ENCODE measurements around the gene FLT3LG. TPM values are rescaled to one million over a fixed set of nuclear protein-coding genes. Genes with fewer than 3 reads are reported as not detected.

The FLT3LG gene
- total RNA-seq, 1 experiment from 2014 or later: 0.18 TPM

DNA sequence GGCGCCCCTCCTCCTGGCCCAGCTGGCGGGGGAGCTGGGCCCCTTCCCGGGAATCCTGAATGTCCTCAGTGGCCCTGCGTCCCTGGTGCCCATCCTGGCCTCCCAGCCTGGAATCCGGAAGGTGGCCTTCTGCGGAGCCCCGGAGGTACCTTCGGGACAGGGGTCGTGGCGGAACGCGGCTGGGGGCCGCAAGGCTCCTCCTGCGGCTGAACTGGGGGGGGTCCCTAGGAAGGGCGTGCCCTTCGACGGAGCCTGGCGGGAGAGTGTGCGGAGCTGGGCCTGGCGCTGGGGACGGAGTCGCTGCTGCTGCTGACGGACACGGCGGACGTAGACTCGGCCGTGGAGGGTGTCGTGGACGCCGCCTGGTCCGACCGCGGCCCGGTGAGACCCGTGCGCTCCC is 12.4 kb upstream of the FLT3LG start:
- ChIA-PET CTCF (no interaction called here), POLR2A (ENCODE audit: unreplicated experiment) (no interaction called here)
- Histone ChIP-seq H3K9ac (ENCODE audit: low read length) (no peak overlapping the region), H3K9me2 (replicated peaks; ENCODE audit: low read length) (no peaks in the 10 kb centered on the region), H3K36me3 (ENCODE audit: low read depth, low read length) (no peaks in the 10 kb centered on the region), H3K4me1 (ENCODE audit: insufficient read depth, low read length) (no peaks in the 10 kb centered on the region), H3K9me3 (ENCODE audit: low read length) (no peaks in the 10 kb centered on the region), H3K27me3 (ENCODE audit: low read length) (no peaks in the 10 kb centered on the region), H3F3A (ENCODE audit: low read length, unreplicated experiment) (no peaks in the 10 kb centered on the region), H4K20me1 (ENCODE audit: low read length) (no peaks in the 10 kb centered on the region), H3K27ac (ENCODE audit: low read length) (no peak overlapping the region), H3K4me2 (ENCODE audit: low read length) (no peak overlapping the region), H3K4me3 (ENCODE audit: low read length) (no peak overlapping the region), H2AFZ (ENCODE audit: low read length) (no peak overlapping the region), H3K79me2 (ENCODE audit: low read length) (no peaks in the 10 kb centered on the region)
- DNase-seq: no peak
- intact Hi-C loops (cut with micrococcal nuclease): no loop called here
- ATAC-seq: no peak
- TF ChIP-seq CTCF (conservative IDR thresholded peaks at IDR 0.05; ENCODE audit: low read depth, low read length) (no peak), EZH2phosphoT487 (IDR thresholded peaks at IDR 0.05; ENCODE audit: borderline replicate concordance, low read length) (no peak), EZH2 (IDR thresholded peaks at IDR 0.05; ENCODE audit: low read length, unreplicated experiment) (no peak)
- BruUV-seq (replicated peaks): no TSS peak

DNA sequence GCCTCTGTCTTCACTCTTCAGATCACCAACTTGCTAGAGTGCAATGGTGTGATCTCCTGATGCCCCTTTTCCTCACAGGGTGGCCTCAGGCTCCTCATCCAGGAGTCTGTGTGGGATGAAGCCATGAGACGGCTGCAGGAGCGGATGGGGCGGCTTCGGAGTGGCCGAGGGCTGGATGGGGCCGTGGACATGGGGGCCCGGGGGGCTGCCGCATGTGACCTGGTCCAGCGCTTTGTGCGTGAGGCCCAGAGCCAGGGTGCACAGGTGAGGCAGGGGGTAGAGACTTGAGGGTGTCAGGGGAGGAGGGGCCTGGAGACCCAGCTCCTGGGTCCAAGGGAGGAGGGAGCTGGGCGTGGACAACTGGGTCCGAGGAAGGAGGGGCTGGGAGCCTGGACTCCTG is 11.5 kb upstream of the FLT3LG start:
- H2AFZ ChIP-seq (ENCODE audit: low read length): no peak overlapping the region
- H3K4me1 ChIP-seq (ENCODE audit: insufficient read depth, low read length): no peaks in the 10 kb centered on the region
- no peak overlapping the region for H3K4me3 ChIP-seq (ENCODE audit: low read length)
- no peaks in the 10 kb centered on the region for H4K20me1 ChIP-seq (ENCODE audit: low read length)
- BruUV-seq (replicated peaks): no TSS peak
- TF ChIP-seq CTCF (conservative IDR thresholded peaks at IDR 0.05; ENCODE audit: low read depth, low read length): no peak
- no peak for TF ChIP-seq EZH2 (IDR thresholded peaks at IDR 0.05; ENCODE audit: low read length, unreplicated experiment)
- TF ChIP-seq EZH2phosphoT487 (IDR thresholded peaks at IDR 0.05; ENCODE audit: borderline replicate concordance, low read length): no peak
- no peak for DNase-seq
- H3K36me3 ChIP-seq (ENCODE audit: low read depth, low read length): no peaks in the 10 kb centered on the region
- POLR2A ChIA-PET (ENCODE audit: unreplicated experiment): no interaction called here
- CTCF ChIA-PET: no interaction called here
- no peak overlapping the region for H3K9ac ChIP-seq (ENCODE audit: low read length)
- H3K4me2 ChIP-seq (ENCODE audit: low read length): no peak overlapping the region
- no peaks in the 10 kb centered on the region for H3K9me2 ChIP-seq (replicated peaks; ENCODE audit: low read length)
- H3K79me2 ChIP-seq (ENCODE audit: low read length): no peaks in the 10 kb centered on the region
- H3F3A ChIP-seq (ENCODE audit: low read length, unreplicated experiment): no peaks in the 10 kb centered on the region
- no peak overlapping the region for H3K27ac ChIP-seq (ENCODE audit: low read length)
- no peaks in the 10 kb centered on the region for H3K9me3 ChIP-seq (ENCODE audit: low read length)
- intact Hi-C loops (cut with micrococcal nuclease): no loop called here
- ATAC-seq: no peak
- no peaks in the 10 kb centered on the region for H3K27me3 ChIP-seq (ENCODE audit: low read length)

DNA sequence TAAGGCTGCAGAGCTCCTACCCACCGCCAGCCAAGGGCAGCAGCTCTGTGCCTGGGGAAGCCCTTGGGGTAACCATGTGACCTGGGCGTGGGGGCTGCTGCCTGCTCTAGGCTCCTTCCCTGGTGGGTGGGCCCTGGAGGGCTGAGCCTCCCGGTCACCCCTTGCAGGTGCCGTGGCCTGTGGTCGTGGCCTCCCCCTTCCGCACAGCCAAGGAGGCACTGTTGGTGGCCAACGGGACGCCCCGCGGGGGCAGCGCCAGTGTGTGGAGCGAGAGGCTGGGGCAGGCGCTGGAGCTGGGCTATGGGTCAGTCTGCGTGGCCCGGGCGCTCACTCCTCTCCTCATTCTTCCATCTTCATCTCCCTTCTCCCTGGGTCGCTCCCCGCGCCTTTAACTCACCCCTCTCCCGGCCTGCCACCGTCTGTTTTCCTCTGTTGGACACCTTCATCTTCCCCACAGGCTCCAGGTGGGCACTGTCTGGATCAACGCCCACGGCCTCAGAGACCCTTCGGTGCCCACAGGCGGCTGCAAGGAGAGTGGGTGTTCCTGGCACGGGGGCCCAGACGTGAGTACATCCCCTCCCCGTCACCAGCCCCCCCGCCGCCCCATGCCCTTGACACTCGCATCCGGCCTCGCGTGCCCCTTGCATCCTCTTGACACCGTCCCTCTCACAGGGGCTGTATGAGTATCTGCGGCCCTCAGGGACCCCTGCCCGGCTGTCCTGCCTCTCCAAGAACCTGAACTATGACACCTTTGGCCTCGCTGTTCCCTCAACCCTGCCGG is 9.9 kb upstream of the FLT3LG start:
- no peaks in the 10 kb centered on the region for H3K9me3 ChIP-seq (ENCODE audit: low read length)
- intact Hi-C loops (cut with micrococcal nuclease): no loop called here

More for the DNA sequence above, 9.9 kb upstream of the FLT3LG start:
- BruUV-seq (replicated peaks): no TSS peak
- ChIA-PET POLR2A (ENCODE audit: unreplicated experiment) (no interaction called here), CTCF (no interaction called here)
- Histone ChIP-seq H3K9me2 (replicated peaks; ENCODE audit: low read length) (no peaks in the 10 kb centered on the region), H3K79me2 (ENCODE audit: low read length) (no peaks in the 10 kb centered on the region), H4K20me1 (ENCODE audit: low read length) (no peaks in the 10 kb centered on the region), H3F3A (ENCODE audit: low read length, unreplicated experiment) (no peaks in the 10 kb centered on the region), H3K27ac (ENCODE audit: low read length) (no peak overlapping the region), H2AFZ (ENCODE audit: low read length) (no peak overlapping the region), H3K4me3 (ENCODE audit: low read length) (no peak overlapping the region), H3K27me3 (ENCODE audit: low read length) (no peaks in the 10 kb centered on the region), H3K36me3 (ENCODE audit: low read depth, low read length) (no peaks in the 10 kb centered on the region), H3K4me1 (ENCODE audit: insufficient read depth, low read length) (no peaks in the 10 kb centered on the region), H3K9ac (ENCODE audit: low read length) (no peak overlapping the region), H3K4me2 (ENCODE audit: low read length) (no peak overlapping the region)
- no peak for DNase-seq
- TF ChIP-seq CTCF (conservative IDR thresholded peaks at IDR 0.05; ENCODE audit: low read depth, low read length) (no peak), EZH2 (IDR thresholded peaks at IDR 0.05; ENCODE audit: low read length, unreplicated experiment) (no peak), EZH2phosphoT487 (IDR thresholded peaks at IDR 0.05; ENCODE audit: borderline replicate concordance, low read length) (no peak)
- ATAC-seq: no peak
